ENCODE data around the gene RBBP8NL.

RBBP8NL gene

GRCh38 chr20:62405981-62406513, 21.3 kb downstream of the RBBP8NL start:
- DNase-seq = no peak

GRCh38 chr20:62405108-62405980, 22.0 kb downstream of the RBBP8NL start:
- DNase-seq = peak; percentile 41 to 55 (median 45)

GRCh38 chr20:62404761-62405107, 22.6 kb downstream of the RBBP8NL start:
- no peak for DNase-seq

GRCh38 chr20:62404112-62404665, 23.1 kb downstream of the RBBP8NL start:
- no peak for DNase-seq

- DNase-seq = no peak
Measured at GRCh38 chr20:62403331-62403730, 24.0 kb downstream of the RBBP8NL start.

GRCh38 chr20:62402456-62403150, 24.7 kb downstream of the RBBP8NL start:
- DNase-seq = no peak

GRCh38 chr20:62401331-62401779, 26.0 kb downstream of the RBBP8NL start:
- no peak for DNase-seq

- no peak for DNase-seq
Measured at GRCh38 chr20:62400541-62400940, 26.8 kb downstream of the RBBP8NL start.

GRCh38 chr20:62400021-62400420, 27.3 kb downstream of the RBBP8NL start:
- DNase-seq = no peak

GRCh38 chr20:62398120-62398821, 29.1 kb downstream of the RBBP8NL start:
- DNase-seq = no peak

GRCh38 chr20:62396367-62397239, 30.7 kb downstream of the RBBP8NL start:
- DNase-seq = no peak

- no peak for DNase-seq
Measured at GRCh38 chr20:62395311-62396242, 31.8 kb downstream of the RBBP8NL start.

GRCh38 chr20:62394248-62395245, 32.8 kb downstream of the RBBP8NL start:
- DNase-seq = no peak

GRCh38 chr20:62393830-62394229, 33.5 kb downstream of the RBBP8NL start:
- no peak for DNase-seq

- no peak for DNase-seq
Measured at GRCh38 chr20:62393335-62393665, 34.0 kb downstream of the RBBP8NL start.

- DNase-seq = no peak
Measured at GRCh38 chr20:62392621-62393334, 34.6 kb downstream of the RBBP8NL start.

GRCh38 chr20:62392077-62392418, 35.3 kb downstream of the RBBP8NL start:
- no peak for DNase-seq

- DNase-seq = no peak
Measured at GRCh38 chr20:62391165-62392076, 35.9 kb downstream of the RBBP8NL start.
